Measurements from ENCODE around the gene HAUS7.

Gene HAUS7

GRCh38 chrX:153433161-153433680, 37.2 kb downstream of the HAUS7 start:
- no peaks in the 10 kb centered on the region for H3K36me3 ChIP-seq
- DNase-seq: no peak
- H3K27me3 ChIP-seq: no peaks in the 10 kb centered on the region
- no peak overlapping the region for H3K4me3 ChIP-seq (ENCODE audit: low read depth, low read length)
- TF ChIP-seq CTCF (IDR thresholded peaks at IDR 0.05; ENCODE audit: low read depth, low read length): no peak
- H3K4me1 ChIP-seq: no peaks in the 10 kb centered on the region
- no peaks in the 10 kb centered on the region for H3K9me3 ChIP-seq

GRCh38 chrX:153430796-153431195, 39.6 kb downstream of the HAUS7 start:
- Histone ChIP-seq H3K4me3 (ENCODE audit: low read depth, low read length) (no peak overlapping the region), H3K27me3 (no peaks in the 10 kb centered on the region), H3K4me1 (no peaks in the 10 kb centered on the region), H3K36me3 (no peaks in the 10 kb centered on the region), H3K9me3 (no peaks in the 10 kb centered on the region)
- DNase-seq: no peak
- TF ChIP-seq CTCF (IDR thresholded peaks at IDR 0.05; ENCODE audit: low read depth, low read length): no peak

- Histone ChIP-seq H3K4me1 (no peaks in the 10 kb centered on the region), H3K36me3 (no peaks in the 10 kb centered on the region), H3K27me3 (no peaks in the 10 kb centered on the region), H3K4me3 (ENCODE audit: low read depth, low read length) (no peak overlapping the region), H3K9me3 (no peaks in the 10 kb centered on the region)
- TF ChIP-seq CTCF (IDR thresholded peaks at IDR 0.05; ENCODE audit: low read depth, low read length): no peak
- DNase-seq: no peak
Observed at GRCh38 chrX:153426204-153426603, 44.2 kb downstream of the HAUS7 start.

- Histone ChIP-seq H3K36me3 (no peaks in the 10 kb centered on the region), H3K4me1 (no peaks in the 10 kb centered on the region), H3K27me3 (no peaks in the 10 kb centered on the region), H3K4me3 (ENCODE audit: low read depth, low read length) (no peak overlapping the region), H3K9me3 (no peaks in the 10 kb centered on the region)
- no peak for DNase-seq
- no peak for TF ChIP-seq CTCF (IDR thresholded peaks at IDR 0.05; ENCODE audit: low read depth, low read length)
Observed at GRCh38 chrX:153423652-153424051, 46.7 kb downstream of the HAUS7 start.

GRCh38 chrX:153421856-153422255, 48.5 kb downstream of the HAUS7 start:
- H3K27me3 ChIP-seq: no peaks in the 10 kb centered on the region
- no peak overlapping the region for H3K4me3 ChIP-seq (ENCODE audit: low read depth, low read length)
- H3K4me1 ChIP-seq: no peaks in the 10 kb centered on the region
- no peak for DNase-seq
- no peaks in the 10 kb centered on the region for H3K9me3 ChIP-seq
- H3K36me3 ChIP-seq: no peaks in the 10 kb centered on the region
- TF ChIP-seq CTCF (IDR thresholded peaks at IDR 0.05; ENCODE audit: low read depth, low read length): no peak

- Histone ChIP-seq H3K27me3 (no peaks in the 10 kb centered on the region), H3K9me3 (no peaks in the 10 kb centered on the region), H3K4me3 (ENCODE audit: low read depth, low read length) (no peak overlapping the region), H3K4me1 (no peaks in the 10 kb centered on the region), H3K36me3 (no peaks in the 10 kb centered on the region)
- TF ChIP-seq CTCF (IDR thresholded peaks at IDR 0.05; ENCODE audit: low read depth, low read length): no peak
- no peak for DNase-seq
Observed at GRCh38 chrX:153420851-153421599, 49.4 kb downstream of the HAUS7 start.
